Amniotic epithelial cell (primary cell): ENCODE measurements around the gene VPS4A.
A peak's percentile ranks its signal among the peaks of the same experiment; 100 is the strongest.

Experiments used
- DNase-seq: peaks from one replicate; pipeline ENCODE4 v3.0.0-alpha.2; 2010; ENCODE audit warnings: low read depth

The VPS4A gene

GRCh38 chr16:69366431-69366830, 55.3 kb downstream of the VPS4A start:
- peak; percentile 19 for DNase-seq

- peak; percentile 99 for DNase-seq
Measured at GRCh38 chr16:69367980-69368379, 56.8 kb downstream of the VPS4A start.

DNA sequence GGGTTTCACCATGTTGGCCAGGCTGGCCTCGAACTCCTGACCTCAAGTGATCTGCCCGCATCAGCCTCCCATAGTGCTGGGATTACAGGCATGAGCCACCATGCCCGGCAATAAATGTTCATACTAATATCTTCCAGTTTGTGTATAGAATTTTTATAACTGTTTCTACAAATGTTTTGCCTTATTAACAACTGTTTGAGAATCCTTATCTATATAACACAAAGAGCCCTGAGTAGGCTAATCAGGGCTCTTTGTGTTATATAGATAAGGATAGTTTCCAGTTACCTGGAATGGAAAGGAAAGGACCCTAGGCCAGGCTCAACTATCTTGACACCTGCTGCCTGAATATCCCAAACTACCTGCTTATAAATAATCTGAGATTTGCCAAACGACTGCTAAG, 57.7 kb downstream of the VPS4A start:
- no peak for DNase-seq

DNA sequence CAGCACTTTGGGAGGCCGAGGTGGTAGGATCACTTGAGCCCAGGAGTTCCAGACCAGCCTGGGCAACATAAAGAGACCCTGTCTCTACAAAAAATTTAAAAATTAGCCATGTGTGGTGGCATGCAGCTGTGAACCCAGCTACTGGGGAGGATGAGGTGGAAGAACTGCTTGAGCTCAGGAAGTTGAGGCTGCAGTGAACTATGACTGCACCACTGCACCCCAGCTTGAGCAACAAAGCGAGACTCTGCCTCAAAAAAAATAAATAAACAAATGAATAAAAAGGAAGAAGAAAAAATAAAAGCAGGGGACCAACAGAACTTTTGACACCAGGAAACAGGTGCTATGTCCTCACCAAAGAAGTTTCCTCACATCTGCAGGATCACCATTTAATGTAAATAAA, 60.4 kb downstream of the VPS4A start:
- DNase-seq: no peak

- no peak for DNase-seq
Measured at GRCh38 chr16:69373019-69373418, 61.9 kb downstream of the VPS4A start.
